WTC11 (cell line): ENCODE data around the gene MAGI2. TPM values are rescaled to one million over a fixed set of nuclear protein-coding genes. Genes with fewer than 3 reads are reported as not detected.

Experiments
- ATAC-seq: fragments of 200-7000 bp; cut with Tn5 transposase; 2 replicates; pipeline ENCODE4 v1.10.0; 2021; ENCODE audit warnings: mild to moderate bottlenecking, moderate library complexity
- CTCF ChIA-PET: fragments of 300-600 bp; sonication (Branson Sonifier 250); formaldehyde crosslinking; loops from one replicate; lab custom pipeline; 2021; ENCODE audit warnings: antibody characterized with exemption; lab: Charles Lee
- POLR2A ChIA-PET: fragments of 350-600 bp; sonication (Branson Sonifier 250); formaldehyde crosslinking; loops from one replicate; lab custom pipeline; 2021; ENCODE audit warnings: antibody characterized with exemption; lab: Charles Lee
- DNase-seq: peaks from one replicate; pipeline ENCODE4 v3.0.0; 2021; ENCODE audit warnings: low spot score
- H3K27ac Mint-ChIP-seq: 2 replicates; pipeline ENCODE4 v1.8.0; 2021; ENCODE audit warnings: mixed read lengths
- H3K27me3 Mint-ChIP-seq: 2 replicates; pipeline ENCODE4 v1.8.0; 2021; ENCODE audit warnings: low read depth, mild to moderate bottlenecking, moderate library complexity, mixed read lengths
- H3K36me3 Mint-ChIP-seq: 2 replicates; pipeline ENCODE4 v1.8.0; 2021; ENCODE audit warnings: mixed read lengths
- H3K4me1 Mint-ChIP-seq: 2 replicates; pipeline ENCODE4 v1.8.0; 2022; ENCODE audit warnings: mixed read lengths
- H3K4me3 Mint-ChIP-seq: 2 replicates; pipeline ENCODE4 v1.8.0; 2021; ENCODE audit warnings: mild to moderate bottlenecking, moderate library complexity, mixed read lengths
- H3K9me3 Mint-ChIP-seq: 2 replicates; pipeline ENCODE4 v1.8.0; 2021; ENCODE audit warnings: mixed read lengths
- PRRX2 ChIP-seq: fragments of 250-450 bp; sonication (Bioruptor Pico); IDR thresholded peaks from 2 replicates; pipeline ENCODE4 v1.8.0; 2021; ENCODE audit warnings: mild to moderate bottlenecking
- SOX15 ChIP-seq: fragments of 250-450 bp; sonication (Bioruptor Pico); IDR thresholded peaks from 2 replicates; pipeline ENCODE4 v1.9.0; 2021; ENCODE audit warnings: mild to moderate bottlenecking
- ZNF121 ChIP-seq: sonication (generic); formaldehyde crosslinking; IDR thresholded peaks from 2 replicates; pipeline ENCODE4 v1.8.0; 2023; ENCODE audit warnings: missing genetic modification reagents
- total RNA-seq: library from RNA; stranded (reverse); gene quantifications from 3 replicates; pipeline ENCODE4 v1.2.3, GENCODE V29; 2021
- TF ChIP-seq, protein P1 (sequence below): sonication (generic); formaldehyde crosslinking; IDR thresholded peaks from 2 replicates; pipeline ENCODE4 v1.8.1; 2023; ENCODE audit warnings: mild to moderate bottlenecking, missing genetic modification reagents, moderate library complexity
- TF ChIP-seq, protein P2 (sequence below): fragments of 250-450 bp; sonication (Bioruptor Pico); conservative IDR thresholded peaks from 2 replicates; pipeline ENCODE4 v1.9.0; 2021; ENCODE audit warnings: mild to moderate bottlenecking
- TF ChIP-seq, protein P3 (sequence below): fragments of 250-450 bp; sonication (Bioruptor Pico); IDR thresholded peaks from 2 replicates; pipeline ENCODE4 v1.9.0; 2021; ENCODE audit warnings: mild to moderate bottlenecking
- TF ChIP-seq, protein P4 (sequence below): sonication (generic); formaldehyde crosslinking; IDR thresholded peaks from 2 replicates; pipeline ENCODE4 v1.8.0; 2022; ENCODE audit warnings: mild to moderate bottlenecking, missing genetic modification reagents
- TF ChIP-seq, protein P5 (sequence below): fragments of 250-450 bp; sonication (Bioruptor Pico); IDR thresholded peaks from 2 replicates; pipeline ENCODE4 v2.1.2; 2022; ENCODE audit warnings: mild to moderate bottlenecking, moderate library complexity
- TF ChIP-seq, protein P6 (sequence below): sonication (generic); formaldehyde crosslinking; IDR thresholded peaks from 2 replicates; pipeline ENCODE4 v1.8.1; 2022; ENCODE audit warnings: low read depth, missing genetic modification reagents, borderline replicate concordance
- TF ChIP-seq, protein P7 (sequence below): sonication (generic); formaldehyde crosslinking; conservative IDR thresholded peaks from 2 replicates; pipeline ENCODE4 v1.8.1; 2023; ENCODE audit warnings: mild to moderate bottlenecking, low read depth, missing genetic modification reagents, moderate library complexity
- TF ChIP-seq, protein P8 (sequence below): sonication (generic); formaldehyde crosslinking; IDR thresholded peaks from 2 replicates; pipeline ENCODE4 v1.8.0; 2023; ENCODE audit warnings: mild to moderate bottlenecking, missing genetic modification reagents

The MAGI2 gene
- total RNA-seq, 1 experiment from 2014 or later = 26.6 TPM

DNA sequence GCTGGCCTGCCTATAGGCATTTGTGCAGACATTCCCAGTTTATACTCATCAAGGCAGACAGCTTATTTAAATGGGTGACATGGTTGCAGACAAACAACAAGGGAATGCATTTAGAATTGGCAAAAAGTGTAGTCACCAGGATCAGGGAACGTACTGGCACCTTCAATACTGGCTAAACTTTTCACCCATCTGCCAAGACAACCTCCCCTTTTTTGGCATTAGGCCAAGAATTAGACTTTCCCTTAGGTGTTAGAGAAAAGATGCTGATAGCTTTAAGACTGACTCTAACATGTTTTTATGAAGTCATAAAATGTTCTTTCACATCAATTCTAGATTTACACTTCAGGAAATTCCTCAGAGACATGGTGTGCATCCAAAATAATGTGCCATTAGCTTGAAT, 1289.0 kb downstream of the MAGI2 start:
- CTCF ChIA-PET = no interaction called here
- Mint-ChIP-seq H3K36me3 (peaks cover 24% of the 10 kb centered on the region), H3K27ac (no peak overlapping the region), H3K9me3 (no peaks in the 10 kb centered on the region), H3K4me1 (peaks cover 36% of the 10 kb centered on the region), H3K27me3 (no peaks in the 10 kb centered on the region), H3K4me3 (no peak overlapping the region)
- ATAC-seq (no peak), DNase-seq (no peak)
- POLR2A ChIA-PET = interaction anchor here (0.6 kb wide), 1 partner anchor 175 kb away, joined by 5 read pairs; no protein-coding TSS in a partner anchor
- TF ChIP-seq, protein P1, sequence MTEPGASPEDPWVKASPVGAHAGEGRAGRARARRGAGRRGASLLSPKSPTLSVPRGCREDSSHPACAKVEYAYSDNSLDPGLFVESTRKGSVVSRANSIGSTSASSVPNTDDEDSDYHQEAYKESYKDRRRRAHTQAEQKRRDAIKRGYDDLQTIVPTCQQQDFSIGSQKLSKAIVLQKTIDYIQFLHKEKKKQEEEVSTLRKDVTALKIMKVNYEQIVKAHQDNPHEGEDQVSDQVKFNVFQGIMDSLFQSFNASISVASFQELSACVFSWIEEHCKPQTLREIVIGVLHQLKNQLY = no peak
- TF ChIP-seq, protein P2, sequence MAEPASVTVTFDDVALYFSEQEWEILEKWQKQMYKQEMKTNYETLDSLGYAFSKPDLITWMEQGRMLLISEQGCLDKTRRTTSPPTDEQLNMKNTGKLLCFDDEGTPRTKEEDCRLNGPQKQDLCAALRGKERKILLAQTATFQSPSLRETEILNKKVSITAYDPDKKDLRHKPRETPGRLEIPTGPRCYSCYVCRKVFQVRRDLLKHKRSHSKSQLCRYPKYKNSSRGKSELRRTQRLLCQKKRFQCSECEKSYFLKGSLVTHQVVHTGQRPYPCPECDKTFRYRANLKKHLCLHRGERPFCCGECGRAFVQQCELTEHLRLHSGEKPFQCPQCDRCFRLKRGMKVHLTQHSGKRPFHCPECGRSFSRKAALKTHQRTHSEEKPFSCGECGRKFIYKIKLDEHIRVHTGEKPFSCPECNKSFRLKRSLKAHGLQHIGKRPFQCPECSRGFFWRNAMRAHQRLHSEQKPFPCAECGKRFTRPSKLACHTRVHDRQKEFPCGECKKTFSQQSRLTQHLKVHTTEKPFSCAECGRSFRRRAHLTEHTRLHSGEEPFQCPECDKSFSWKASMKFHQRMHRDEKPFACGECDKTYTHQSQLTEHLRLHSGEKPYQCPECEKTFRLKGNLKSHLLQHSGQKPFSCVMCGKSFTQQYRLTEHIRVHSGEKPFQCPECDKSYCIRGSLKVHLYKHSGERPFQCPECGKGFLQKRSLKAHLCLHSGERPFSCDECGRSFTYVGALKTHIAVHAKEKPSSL (CRISPR knock-in tag) = no peak
- TF ChIP-seq, protein P3, sequence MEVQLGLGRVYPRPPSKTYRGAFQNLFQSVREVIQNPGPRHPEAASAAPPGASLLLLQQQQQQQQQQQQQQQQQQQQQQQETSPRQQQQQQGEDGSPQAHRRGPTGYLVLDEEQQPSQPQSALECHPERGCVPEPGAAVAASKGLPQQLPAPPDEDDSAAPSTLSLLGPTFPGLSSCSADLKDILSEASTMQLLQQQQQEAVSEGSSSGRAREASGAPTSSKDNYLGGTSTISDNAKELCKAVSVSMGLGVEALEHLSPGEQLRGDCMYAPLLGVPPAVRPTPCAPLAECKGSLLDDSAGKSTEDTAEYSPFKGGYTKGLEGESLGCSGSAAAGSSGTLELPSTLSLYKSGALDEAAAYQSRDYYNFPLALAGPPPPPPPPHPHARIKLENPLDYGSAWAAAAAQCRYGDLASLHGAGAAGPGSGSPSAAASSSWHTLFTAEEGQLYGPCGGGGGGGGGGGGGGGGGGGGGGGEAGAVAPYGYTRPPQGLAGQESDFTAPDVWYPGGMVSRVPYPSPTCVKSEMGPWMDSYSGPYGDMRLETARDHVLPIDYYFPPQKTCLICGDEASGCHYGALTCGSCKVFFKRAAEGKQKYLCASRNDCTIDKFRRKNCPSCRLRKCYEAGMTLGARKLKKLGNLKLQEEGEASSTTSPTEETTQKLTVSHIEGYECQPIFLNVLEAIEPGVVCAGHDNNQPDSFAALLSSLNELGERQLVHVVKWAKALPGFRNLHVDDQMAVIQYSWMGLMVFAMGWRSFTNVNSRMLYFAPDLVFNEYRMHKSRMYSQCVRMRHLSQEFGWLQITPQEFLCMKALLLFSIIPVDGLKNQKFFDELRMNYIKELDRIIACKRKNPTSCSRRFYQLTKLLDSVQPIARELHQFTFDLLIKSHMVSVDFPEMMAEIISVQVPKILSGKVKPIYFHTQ (CRISPR knock-in tag) = no peak
- no peak for TF ChIP-seq PRRX2
- TF ChIP-seq, protein P4, sequence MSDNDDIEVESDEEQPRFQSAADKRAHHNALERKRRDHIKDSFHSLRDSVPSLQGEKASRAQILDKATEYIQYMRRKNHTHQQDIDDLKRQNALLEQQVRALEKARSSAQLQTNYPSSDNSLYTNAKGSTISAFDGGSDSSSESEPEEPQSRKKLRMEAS (CRISPR knock-in tag) = no peak
- no peak for TF ChIP-seq SOX15 (CRISPR knock-in tag)
- TF ChIP-seq, protein P5, sequence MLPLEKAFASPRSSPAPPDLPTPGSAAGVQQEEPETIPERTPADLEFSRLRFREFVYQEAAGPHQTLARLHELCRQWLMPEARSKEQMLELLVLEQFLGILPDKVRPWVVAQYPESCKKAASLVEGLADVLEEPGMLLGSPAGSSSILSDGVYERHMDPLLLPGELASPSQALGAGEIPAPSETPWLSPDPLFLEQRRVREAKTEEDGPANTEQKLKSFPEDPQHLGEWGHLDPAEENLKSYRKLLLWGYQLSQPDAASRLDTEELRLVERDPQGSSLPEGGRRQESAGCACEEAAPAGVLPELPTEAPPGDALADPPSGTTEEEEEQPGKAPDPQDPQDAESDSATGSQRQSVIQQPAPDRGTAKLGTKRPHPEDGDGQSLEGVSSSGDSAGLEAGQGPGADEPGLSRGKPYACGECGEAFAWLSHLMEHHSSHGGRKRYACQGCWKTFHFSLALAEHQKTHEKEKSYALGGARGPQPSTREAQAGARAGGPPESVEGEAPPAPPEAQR (CRISPR knock-in tag) = no peak
- TF ChIP-seq, protein P6, sequence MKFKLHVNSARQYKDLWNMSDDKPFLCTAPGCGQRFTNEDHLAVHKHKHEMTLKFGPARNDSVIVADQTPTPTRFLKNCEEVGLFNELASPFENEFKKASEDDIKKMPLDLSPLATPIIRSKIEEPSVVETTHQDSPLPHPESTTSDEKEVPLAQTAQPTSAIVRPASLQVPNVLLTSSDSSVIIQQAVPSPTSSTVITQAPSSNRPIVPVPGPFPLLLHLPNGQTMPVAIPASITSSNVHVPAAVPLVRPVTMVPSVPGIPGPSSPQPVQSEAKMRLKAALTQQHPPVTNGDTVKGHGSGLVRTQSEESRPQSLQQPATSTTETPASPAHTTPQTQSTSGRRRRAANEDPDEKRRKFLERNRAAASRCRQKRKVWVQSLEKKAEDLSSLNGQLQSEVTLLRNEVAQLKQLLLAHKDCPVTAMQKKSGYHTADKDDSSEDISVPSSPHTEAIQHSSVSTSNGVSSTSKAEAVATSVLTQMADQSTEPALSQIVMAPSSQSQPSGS (CRISPR knock-in tag) = no peak
- TF ChIP-seq, protein P7, sequence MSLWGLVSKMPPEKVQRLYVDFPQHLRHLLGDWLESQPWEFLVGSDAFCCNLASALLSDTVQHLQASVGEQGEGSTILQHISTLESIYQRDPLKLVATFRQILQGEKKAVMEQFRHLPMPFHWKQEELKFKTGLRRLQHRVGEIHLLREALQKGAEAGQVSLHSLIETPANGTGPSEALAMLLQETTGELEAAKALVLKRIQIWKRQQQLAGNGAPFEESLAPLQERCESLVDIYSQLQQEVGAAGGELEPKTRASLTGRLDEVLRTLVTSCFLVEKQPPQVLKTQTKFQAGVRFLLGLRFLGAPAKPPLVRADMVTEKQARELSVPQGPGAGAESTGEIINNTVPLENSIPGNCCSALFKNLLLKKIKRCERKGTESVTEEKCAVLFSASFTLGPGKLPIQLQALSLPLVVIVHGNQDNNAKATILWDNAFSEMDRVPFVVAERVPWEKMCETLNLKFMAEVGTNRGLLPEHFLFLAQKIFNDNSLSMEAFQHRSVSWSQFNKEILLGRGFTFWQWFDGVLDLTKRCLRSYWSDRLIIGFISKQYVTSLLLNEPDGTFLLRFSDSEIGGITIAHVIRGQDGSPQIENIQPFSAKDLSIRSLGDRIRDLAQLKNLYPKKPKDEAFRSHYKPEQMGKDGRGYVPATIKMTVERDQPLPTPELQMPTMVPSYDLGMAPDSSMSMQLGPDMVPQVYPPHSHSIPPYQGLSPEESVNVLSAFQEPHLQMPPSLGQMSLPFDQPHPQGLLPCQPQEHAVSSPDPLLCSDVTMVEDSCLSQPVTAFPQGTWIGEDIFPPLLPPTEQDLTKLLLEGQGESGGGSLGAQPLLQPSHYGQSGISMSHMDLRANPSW (CRISPR knock-in tag) = no peak
- TF ChIP-seq ZNF121 (CRISPR knock-in tag) = no peak
- TF ChIP-seq, protein P8, sequence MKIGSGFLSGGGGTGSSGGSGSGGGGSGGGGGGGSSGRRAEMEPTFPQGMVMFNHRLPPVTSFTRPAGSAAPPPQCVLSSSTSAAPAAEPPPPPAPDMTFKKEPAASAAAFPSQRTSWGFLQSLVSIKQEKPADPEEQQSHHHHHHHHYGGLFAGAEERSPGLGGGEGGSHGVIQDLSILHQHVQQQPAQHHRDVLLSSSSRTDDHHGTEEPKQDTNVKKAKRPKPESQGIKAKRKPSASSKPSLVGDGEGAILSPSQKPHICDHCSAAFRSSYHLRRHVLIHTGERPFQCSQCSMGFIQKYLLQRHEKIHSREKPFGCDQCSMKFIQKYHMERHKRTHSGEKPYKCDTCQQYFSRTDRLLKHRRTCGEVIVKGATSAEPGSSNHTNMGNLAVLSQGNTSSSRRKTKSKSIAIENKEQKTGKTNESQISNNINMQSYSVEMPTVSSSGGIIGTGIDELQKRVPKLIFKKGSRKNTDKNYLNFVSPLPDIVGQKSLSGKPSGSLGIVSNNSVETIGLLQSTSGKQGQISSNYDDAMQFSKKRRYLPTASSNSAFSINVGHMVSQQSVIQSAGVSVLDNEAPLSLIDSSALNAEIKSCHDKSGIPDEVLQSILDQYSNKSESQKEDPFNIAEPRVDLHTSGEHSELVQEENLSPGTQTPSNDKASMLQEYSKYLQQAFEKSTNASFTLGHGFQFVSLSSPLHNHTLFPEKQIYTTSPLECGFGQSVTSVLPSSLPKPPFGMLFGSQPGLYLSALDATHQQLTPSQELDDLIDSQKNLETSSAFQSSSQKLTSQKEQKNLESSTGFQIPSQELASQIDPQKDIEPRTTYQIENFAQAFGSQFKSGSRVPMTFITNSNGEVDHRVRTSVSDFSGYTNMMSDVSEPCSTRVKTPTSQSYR (CRISPR knock-in tag) = no peak
